T47D (cell line): Measurements from ENCODE around the gene DHRS4.

ENCODE experiments used
- DNase-seq, 2 experiments: peaks; one replicate each; pipeline versions ENCODE4 v3.0.0 to v3.0.0-alpha.2; 2011 to 2012; ENCODE audit warnings: low read depth in 1 of 2, low spot score in 1 of 2
- JUND ChIP-seq: IDR thresholded peaks from 2 replicates; pipeline ENCODE4 v1.6.1; 2012; ENCODE audit warnings: low read depth
- in situ Hi-C: cut with HindIII; loops from 2 replicates; pipeline ENCODE4 v1.10.0; 2016; ENCODE audit warnings: low sequenced_read_pairs, low pct_unique_long_range_greater_than_20kb

Gene DHRS4

DNA sequence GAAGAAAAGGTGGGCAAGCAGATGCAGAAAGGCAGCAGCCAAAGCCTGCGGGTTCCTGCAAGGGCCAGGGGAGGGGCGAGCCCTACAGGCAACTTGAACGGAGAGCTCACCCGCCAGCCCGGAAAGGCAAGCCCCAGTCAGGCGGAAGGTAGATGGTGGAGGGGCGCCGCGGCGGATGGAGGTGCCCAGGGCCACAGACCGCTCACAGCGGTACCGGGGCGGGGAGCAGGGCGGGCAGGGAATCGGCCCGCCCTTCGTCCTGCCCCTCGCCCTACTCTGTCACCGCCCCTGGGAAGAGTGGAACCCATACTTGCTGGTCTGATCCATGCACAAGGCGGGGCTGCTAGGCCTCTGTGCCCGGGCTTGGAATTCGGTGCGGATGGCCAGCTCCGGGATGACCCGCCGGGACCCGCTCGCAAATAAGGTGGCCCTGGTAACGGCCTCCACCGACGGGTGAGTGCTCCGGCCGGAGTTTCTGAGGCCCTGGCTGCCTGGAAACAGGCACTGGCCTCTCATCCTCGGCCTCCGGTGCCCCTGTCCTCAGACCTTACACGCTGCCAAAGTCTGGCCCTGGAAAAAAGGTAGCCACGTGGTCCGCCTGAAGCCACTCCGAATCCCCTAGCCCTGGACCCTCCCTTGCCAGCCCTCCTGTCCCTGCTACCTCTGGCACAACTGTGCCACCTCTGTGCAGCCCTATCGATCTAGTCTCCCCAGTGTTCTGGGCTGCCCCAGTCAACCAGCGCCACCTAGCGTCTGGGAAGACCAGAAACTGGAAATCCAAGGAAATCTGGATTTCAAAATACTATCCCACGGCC, at the start of gene DHRS4:
TSS of gene DHRS4 (plus strand) at position 307 of the 815 bp plus-strand sequence. CDS start at position 326, 19 bp downstream.
- DNase-seq: peak; percentile 35 to 84
- in situ Hi-C loops: no loop called here
- no peak for TF ChIP-seq JUND

DNA sequence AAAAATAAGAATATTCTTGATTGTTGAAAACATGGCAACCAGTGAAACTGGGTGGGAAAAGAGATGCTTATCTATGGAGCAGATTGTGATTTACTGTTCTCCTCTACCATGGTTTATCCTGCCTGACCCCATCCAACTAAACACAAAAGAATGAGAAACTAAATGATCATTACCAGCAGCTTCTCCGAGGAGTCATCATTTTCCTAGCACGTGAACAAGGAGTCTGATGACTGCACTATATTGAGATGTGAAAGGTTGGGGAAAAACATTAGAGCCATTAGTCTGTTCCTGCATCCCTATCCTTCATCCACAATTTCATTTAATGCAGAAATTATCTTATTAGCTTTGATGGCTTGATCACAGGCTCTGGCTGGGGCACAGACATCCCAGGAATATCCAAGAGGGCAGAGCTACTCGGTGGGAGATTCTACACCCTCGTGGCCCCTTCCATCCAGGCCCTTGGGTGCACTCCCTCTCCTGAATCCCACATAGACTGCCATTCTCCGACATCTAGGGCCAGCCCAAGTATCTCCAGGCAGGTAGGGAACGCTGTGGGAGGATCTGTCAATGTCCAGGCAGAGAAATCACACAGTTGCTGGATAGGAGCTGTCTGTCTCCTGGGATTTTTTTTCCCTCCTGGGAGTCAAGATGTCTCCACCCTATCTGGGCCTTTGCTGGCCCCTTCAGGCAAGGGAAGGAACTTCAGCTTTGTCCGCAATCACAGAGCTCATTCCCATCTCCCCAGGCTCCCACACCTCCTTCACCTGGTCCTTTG, 43.3 kb upstream of the DHRS4 start:
- in situ Hi-C loops: no loop called here
- DNase-seq: peak; percentile 55 to 75
- TF ChIP-seq JUND: no peak

- DNase-seq: no peak
- in situ Hi-C loops: no loop called here
- no peak for TF ChIP-seq JUND
Observed at GRCh38 chr14:23910876-23911210, 42.7 kb upstream of the DHRS4 start.

DNA sequence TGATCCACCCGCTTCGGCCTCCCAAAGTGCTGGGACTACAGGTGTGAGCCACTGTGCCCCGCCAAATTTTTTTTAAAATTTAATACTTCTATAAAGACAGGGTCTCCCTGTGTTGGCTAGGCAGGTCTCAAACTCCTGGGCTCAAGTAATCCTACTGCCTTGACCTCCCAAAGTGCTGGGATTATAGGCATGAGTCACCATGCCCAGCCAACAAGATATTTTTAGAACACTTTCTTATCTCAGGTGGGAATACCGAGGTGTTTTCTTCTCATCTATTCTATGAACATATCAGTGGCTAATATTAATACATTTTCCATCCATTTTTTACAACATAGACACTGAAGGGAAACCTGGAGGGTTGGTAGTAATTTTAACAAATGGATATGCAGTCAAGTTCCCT, 38.0 kb upstream of the DHRS4 start:
- DNase-seq: no peak
- TF ChIP-seq JUND: no peak
- in situ Hi-C loops: no loop called here

DNA sequence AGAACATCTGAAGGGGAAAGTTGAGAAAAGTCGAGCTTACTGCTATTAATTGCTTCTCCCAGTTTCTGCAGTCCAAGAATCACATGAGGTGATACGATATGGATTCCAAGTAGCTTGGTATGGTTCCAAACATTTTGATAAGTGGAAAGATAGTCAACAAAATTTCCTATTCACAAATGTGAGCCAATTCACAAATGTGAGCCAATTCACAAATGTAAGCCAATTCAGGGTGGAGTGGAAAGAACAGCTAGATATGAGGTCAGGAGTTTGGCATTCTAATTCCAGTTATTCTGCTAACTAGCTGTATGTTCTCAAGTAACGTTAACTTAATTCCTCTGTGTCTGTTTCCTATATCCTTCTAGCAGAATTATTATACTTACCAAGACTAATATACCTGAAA, 37.6 kb upstream of the DHRS4 start:
- no peak for TF ChIP-seq JUND
- in situ Hi-C loops: no loop called here
- DNase-seq: no peak

GRCh38 chr14:23916446-23916845, 37.1 kb upstream of the DHRS4 start:
- DNase-seq: no peak
- no peak for TF ChIP-seq JUND
- in situ Hi-C loops: no loop called here

DNA sequence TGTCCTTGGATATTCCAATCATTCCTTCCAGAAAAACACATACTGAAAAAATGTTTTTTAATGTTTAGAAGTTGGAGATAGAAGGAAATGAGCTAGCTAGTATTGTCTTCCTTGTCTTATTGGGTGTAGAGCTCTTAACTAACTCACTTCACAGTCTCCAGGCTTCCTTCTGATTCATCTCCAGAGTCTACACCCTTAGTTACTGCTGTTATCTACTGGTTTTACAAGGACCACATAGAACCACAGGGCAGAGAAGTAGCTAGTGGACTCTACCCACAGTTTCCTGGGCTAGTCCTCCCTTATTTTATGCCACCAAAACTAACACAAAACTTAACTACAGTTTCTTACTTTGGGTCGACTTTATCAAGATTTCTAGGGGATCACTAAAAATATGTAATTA, 31.0 kb upstream of the DHRS4 start:
- DNase-seq: no peak
- TF ChIP-seq JUND: no peak
- in situ Hi-C loops: no loop called here

GRCh38 chr14:23925523-23926075, 28.0 kb upstream of the DHRS4 start:
- no peak for DNase-seq
- in situ Hi-C loops: no loop called here
- TF ChIP-seq JUND: no peak

DNA sequence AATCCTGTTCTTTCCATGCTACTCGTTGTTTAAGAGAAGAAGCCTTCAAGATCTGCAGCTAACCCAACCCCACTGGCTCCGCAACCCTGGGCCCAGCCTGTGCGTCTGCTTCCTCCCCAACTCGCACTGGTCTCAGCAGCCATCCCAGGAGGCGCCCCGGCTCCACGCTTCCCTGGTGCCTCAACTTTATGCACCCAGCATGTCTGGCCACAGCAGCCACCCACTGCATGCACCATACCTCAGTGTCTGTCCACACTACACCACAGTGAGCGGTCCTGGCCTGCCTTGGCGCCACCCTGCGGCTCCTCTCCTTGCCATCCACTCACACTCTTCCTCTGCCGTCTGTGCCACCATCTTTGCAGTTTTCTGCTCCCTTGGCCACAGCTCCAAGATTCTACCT, 27.0 kb upstream of the DHRS4 start:
- in situ Hi-C loops: no loop called here
- no peak for TF ChIP-seq JUND
- DNase-seq: no peak

DNA sequence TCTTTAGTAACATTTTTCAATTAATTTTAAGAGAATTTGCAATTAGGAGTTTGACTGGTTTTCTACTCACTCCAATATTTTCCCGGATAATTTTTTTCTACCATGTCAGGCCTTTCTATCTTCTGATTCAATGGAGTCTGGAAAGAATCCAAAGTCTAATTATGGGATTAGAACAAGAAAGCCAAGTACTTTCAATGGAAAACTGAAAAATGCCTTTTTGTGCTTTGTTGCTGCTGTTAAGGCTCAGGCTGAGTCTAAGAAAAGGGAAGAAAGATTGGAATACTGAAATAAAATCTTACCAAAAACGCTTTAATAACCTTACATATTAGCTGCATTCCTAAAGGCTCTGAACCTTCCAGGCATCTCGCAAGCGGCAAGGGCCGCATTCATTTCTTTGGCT, 24.4 kb upstream of the DHRS4 start:
- TF ChIP-seq JUND: no peak
- DNase-seq: no peak
- in situ Hi-C loops: no loop called here

DNA sequence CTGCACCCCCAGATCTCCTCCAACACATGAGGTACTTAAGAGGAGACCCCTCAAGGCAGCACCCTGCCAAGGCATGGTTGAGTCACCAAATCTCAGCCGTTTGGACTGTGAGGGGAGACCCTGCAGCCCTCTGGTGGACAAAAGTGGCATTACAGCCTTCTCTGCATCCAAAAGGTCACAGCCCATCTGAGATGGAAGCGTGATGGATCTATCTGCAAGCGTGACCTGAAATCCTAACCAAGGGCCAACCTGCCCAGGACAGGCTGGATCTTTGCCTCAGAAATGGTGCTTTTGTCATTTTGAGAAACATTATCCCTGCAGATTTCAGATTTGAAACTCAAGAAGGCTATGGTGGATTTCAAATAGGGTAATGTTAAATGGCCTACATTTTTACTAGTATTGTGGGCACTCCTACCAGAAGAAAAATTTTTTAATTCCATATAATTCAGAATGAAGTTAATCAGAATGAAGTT, 23.7 kb upstream of the DHRS4 start:
- in situ Hi-C loops: no loop called here
- peak; percentile 37 to 62 for DNase-seq
- no peak for TF ChIP-seq JUND

- no peak for DNase-seq
- in situ Hi-C loops: no loop called here
- TF ChIP-seq JUND: no peak
Observed at GRCh38 chr14:23930742-23931141, 22.8 kb upstream of the DHRS4 start.

- no peak for DNase-seq
- in situ Hi-C loops: no loop called here
- no peak for TF ChIP-seq JUND
Observed at GRCh38 chr14:23931721-23932289, 21.8 kb upstream of the DHRS4 start.
